DND-41 (cell line): ENCODE results near the gene GLYATL3.

Experiments
- ATAC-seq: fragments of 200-7000 bp; cut with Tn5 transposase; 3 replicates; pipeline ENCODE4 v1.9.1; 2021; ENCODE audit warnings: low read depth; ENCODE audit not compliant: insufficient read depth
- DNase-seq: peaks from one replicate; pipeline ENCODE4 v3.0.0-alpha.2; 2020
- H2AFZ ChIP-seq: 2 replicates; pipeline ENCODE4 v1.6.0; 2012; ENCODE audit warnings: low read depth, low read length
- H3K27ac ChIP-seq: 2 replicates; pipeline ENCODE4 v1.5.1; 2012; ENCODE audit warnings: low read length, inconsistent platforms
- H3K27me3 ChIP-seq: fragments of 200-600 bp; sonication (generic); 2 replicates; pipeline ENCODE4 v1.6.0; 2012; ENCODE audit warnings: low read length, mild to moderate bottlenecking, inconsistent platforms; ENCODE audit not compliant: insufficient read depth, poor library complexity
- H3K36me3 ChIP-seq: 2 replicates; pipeline ENCODE4 v1.5.1; 2012; ENCODE audit warnings: low read length, inconsistent platforms; ENCODE audit not compliant: insufficient read depth
- H3K4me1 ChIP-seq: 2 replicates; pipeline ENCODE4 v1.5.1; 2012; ENCODE audit warnings: mild to moderate bottlenecking, low read length; ENCODE audit not compliant: insufficient read depth
- H3K4me2 ChIP-seq: 2 replicates; pipeline ENCODE4 v1.6.0; 2012; ENCODE audit warnings: mild to moderate bottlenecking, moderate library complexity, low read length, inconsistent platforms; ENCODE audit not compliant: insufficient read depth
- H3K4me3 ChIP-seq, 2 experiments: fragments of 200-600 bp in 1 of 2; shearing (Covaris generic) in 1 of 2; 2 replicates each; pipeline ENCODE4 v1.5.1; 2012 to 2016; ENCODE audit warnings: inconsistent platforms in 2 of 2, low read length in 2 of 2, mild to moderate bottlenecking in 2 of 2, low read depth in 1 of 2, moderate library complexity in 1 of 2
- H3K79me2 ChIP-seq: 2 replicates; pipeline ENCODE4 v1.6.0; 2012; ENCODE audit warnings: low read length, inconsistent platforms; ENCODE audit not compliant: insufficient read depth
- H3K9ac ChIP-seq: 2 replicates; pipeline ENCODE4 v1.6.0; 2012; ENCODE audit warnings: low read depth, mild to moderate bottlenecking, inconsistent platforms, low read length, moderate library complexity
- H3K9me3 ChIP-seq: 2 replicates; pipeline ENCODE4 v1.5.1; 2012; ENCODE audit warnings: low read length, moderate library complexity, mild to moderate bottlenecking, inconsistent platforms; ENCODE audit not compliant: insufficient read depth, severe bottlenecking
- H4K20me1 ChIP-seq: 2 replicates; pipeline ENCODE4 v1.6.0; 2012; ENCODE audit warnings: low read length; ENCODE audit not compliant: insufficient read depth
- EZH2 ChIP-seq: IDR thresholded peaks from 3 replicates; pipeline ENCODE4 v1.6.1; 2012; ENCODE audit warnings: borderline replicate concordance, low read depth, mild to moderate bottlenecking, moderate library complexity, low read length, inconsistent platforms; ENCODE audit not compliant: severe bottlenecking
- TF ChIP-seq, protein P1 (sequence below): IDR thresholded peaks from 2 replicates; pipeline ENCODE4 v1.5.1; 2012; ENCODE audit warnings: borderline replicate concordance, low read length, moderate library complexity, mild to moderate bottlenecking; ENCODE audit not compliant: poor library complexity, severe bottlenecking; ENCODE audit errors: extremely low read depth

GLYATL3 gene

DNA sequence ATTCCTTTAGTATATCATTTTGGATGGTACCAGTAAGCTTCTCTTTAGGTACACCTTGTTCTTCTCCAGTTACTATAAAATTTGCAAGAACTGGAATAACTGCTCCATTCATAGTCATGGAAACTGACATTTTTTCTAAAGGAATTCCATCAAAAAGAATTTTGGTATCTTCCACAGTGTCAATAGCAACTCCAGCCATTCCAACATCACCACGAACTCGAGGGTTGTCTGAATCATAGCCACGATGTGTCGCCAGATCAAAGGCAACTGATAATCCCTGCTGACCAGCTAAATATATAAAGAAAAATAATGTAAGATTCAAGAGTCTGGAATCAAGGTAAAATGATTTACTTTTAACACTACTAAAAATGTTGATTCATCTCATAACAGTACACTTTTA lies 42.0 kb upstream of the GLYATL3 start:
- TF ChIP-seq, protein P1, sequence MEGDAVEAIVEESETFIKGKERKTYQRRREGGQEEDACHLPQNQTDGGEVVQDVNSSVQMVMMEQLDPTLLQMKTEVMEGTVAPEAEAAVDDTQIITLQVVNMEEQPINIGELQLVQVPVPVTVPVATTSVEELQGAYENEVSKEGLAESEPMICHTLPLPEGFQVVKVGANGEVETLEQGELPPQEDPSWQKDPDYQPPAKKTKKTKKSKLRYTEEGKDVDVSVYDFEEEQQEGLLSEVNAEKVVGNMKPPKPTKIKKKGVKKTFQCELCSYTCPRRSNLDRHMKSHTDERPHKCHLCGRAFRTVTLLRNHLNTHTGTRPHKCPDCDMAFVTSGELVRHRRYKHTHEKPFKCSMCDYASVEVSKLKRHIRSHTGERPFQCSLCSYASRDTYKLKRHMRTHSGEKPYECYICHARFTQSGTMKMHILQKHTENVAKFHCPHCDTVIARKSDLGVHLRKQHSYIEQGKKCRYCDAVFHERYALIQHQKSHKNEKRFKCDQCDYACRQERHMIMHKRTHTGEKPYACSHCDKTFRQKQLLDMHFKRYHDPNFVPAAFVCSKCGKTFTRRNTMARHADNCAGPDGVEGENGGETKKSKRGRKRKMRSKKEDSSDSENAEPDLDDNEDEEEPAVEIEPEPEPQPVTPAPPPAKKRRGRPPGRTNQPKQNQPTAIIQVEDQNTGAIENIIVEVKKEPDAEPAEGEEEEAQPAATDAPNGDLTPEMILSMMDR = no peak
- no peak for TF ChIP-seq EZH2
- ATAC-seq (no peak), DNase-seq (no peak)
- Histone ChIP-seq H4K20me1 (no peaks in the 10 kb centered on the region), H3K27ac (no peak overlapping the region), H3K9ac (no peak overlapping the region), H3K4me2 (no peak overlapping the region), H2AFZ (no peak overlapping the region), H3K36me3 (peaks cover 27% of the 10 kb centered on the region), H3K9me3 (no peaks in the 10 kb centered on the region), H3K4me3 (no peak overlapping the region), H3K79me2 (peaks cover 36% of the 10 kb centered on the region), H3K4me1 (peaks cover 16% of the 10 kb centered on the region), H3K27me3 (no peaks in the 10 kb centered on the region)

DNA sequence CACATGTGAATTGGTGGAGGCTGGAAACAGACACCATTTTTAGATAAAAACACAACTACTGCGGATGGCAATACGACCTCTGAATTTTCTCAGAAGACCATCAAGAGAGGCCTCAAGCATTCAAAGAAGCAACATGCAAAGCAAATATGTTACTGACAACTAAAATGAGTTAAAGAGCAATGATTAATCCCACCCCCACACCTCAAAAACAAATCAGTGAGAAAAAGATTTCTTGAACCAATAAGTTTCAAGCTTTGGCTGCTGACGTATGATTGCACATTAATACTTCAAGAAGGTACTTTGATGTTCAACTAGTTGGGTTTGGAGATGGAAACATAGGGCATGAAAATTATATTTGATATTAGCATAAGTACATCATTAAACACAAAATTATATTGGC lies 37.7 kb upstream of the GLYATL3 start:
- H3K9ac ChIP-seq = peak overlapping the region; percentile 76
- peak overlapping the region; percentile 89 to 93; a peak in 3 of 4 replicates for H3K4me3 ChIP-seq
- H3K4me2 ChIP-seq = peak overlapping the region; percentile 82
- H3K27ac ChIP-seq = no peak overlapping the region; the same call in 1 of the 2 replicates
- H2AFZ ChIP-seq = peak overlapping the region; percentile 92
- no peaks in the 10 kb centered on the region for H3K9me3 ChIP-seq
- H3K27me3 ChIP-seq = no peaks in the 10 kb centered on the region
- H3K36me3 ChIP-seq = peaks cover 18% of the 10 kb centered on the region; the same call in 1 of the 2 replicates
- DNase-seq = no peak
- no peak for ATAC-seq
- peaks cover 4% of the 10 kb centered on the region for H4K20me1 ChIP-seq
- TF ChIP-seq EZH2 = no peak
- TF ChIP-seq, protein P1 = no peak
- peaks cover 74% of the 10 kb centered on the region for H3K79me2 ChIP-seq
- peaks cover 45% of the 10 kb centered on the region for H3K4me1 ChIP-seq

DNA sequence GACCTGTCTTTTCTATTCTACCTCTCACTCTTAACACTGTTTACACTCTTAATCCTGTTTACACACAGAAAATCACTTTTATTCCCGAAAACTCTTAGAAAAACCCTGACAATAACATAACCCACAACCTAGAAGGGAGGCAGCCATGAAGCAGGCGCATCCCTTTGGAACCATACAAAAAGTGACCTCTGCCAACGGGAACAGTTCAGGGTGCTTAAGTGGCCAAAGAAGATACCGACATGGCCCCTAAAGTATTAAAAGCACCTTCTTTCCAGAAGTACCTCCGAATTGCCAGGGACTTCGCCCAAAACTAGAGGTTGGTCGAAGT lies 37.2 kb upstream of the GLYATL3 start:
- Histone ChIP-seq H3K9me3 (no peaks in the 10 kb centered on the region), H3K4me3 (peak overlapping the region; percentile 89 to 93), H3K27ac (peak overlapping the region; percentile 89), H2AFZ (peak overlapping the region; percentile 92), H3K9ac (peak overlapping the region; percentile 76), H3K79me2 (peaks cover 79% of the 10 kb centered on the region), H4K20me1 (peaks cover 6% of the 10 kb centered on the region), H3K4me2 (peak overlapping the region; percentile 82), H3K4me1 (peaks cover 46% of the 10 kb centered on the region), H3K27me3 (no peaks in the 10 kb centered on the region), H3K36me3 (peaks cover 13% of the 10 kb centered on the region; the same call in 1 of the 2 replicates)
- TF ChIP-seq EZH2 = no peak
- TF ChIP-seq, protein P1 = no peak
- ATAC-seq (peak; percentile 5; the same call in 1 of the 3 replicates), DNase-seq (no peak)

DNA sequence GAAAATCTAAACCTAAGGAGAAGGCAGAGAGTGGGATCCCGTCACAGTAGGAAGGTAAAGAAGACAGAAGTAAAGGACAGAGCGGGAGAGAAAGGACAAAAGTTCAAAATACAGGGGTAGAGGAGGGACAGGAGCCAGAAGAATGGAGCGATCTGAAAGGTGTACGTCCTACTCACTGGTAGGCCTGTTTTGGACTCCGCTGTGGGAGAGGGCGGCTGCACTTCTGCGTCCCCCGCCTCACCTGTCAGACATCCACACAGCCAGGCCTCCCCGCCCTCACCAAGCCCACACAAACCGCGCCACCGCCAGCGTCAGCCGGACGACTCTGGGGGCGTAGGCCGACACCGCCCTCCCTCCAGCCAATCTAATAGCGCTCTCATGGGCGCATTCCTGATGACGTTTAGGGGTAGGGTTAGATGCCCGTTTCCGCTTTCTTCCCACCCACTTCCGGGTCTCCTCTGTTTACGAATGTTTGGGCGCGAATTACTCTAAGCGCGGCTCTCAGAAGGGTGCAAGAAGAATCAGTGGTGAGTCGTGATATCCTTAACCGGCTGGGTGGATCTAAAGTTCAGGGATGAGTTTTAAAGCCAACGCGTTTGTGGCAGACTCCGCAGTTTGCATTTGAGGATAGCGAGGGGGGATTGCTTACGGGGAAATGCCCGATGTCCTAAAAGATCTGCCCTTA lies 36.7 kb upstream of the GLYATL3 start, which contains the start of the genes CENPQ and MMUT:
Gene CENPQ, plus strand, starts transcription at position 444 of the 685 bp plus-strand sequence. CDS start 6,807 bp downstream, outside the sequence.
Gene MMUT, minus strand, starts transcription at position 327 of the 685 bp plus-strand sequence. CDS start 3,787 bp downstream, outside the sequence.
- DNase-seq = peak; percentile 92
- Histone ChIP-seq H3K27me3 (no peaks in the 10 kb centered on the region), H3K27ac (peak within 1 kb of the TSS; percentile 89), H3K4me2 (peak within 1 kb of the TSS; percentile 82), H3K79me2 (peaks cover 84% of the 10 kb centered on the region), H3K36me3 (peaks cover 10% of the 10 kb centered on the region; the same call in 1 of the 2 replicates), H4K20me1 (peaks cover 10% of the 10 kb centered on the region), H3K4me1 (peaks cover 49% of the 10 kb centered on the region), H3K4me3 (peak within 1 kb of the TSS; percentile 89 to 93), H3K9me3 (no peaks in the 10 kb centered on the region), H3K9ac (peak within 1 kb of the TSS; percentile 76), H2AFZ (peak within 1 kb of the TSS; percentile 92)
- peak; percentile 97 for ATAC-seq
- no peak for TF ChIP-seq EZH2
- TF ChIP-seq, protein P1 = no peak
